ENCODE results near the gene WDR87. TPM values are rescaled to one million over a fixed set of nuclear protein-coding genes. Genes with fewer than 3 reads are reported as not detected.
A peak's percentile ranks its signal among the peaks of the same experiment; 100 is the strongest.

The WDR87 gene
- total RNA-seq, 1 donor from 2014 or later: not detected

- peak overlapping the region; percentile 41 for H3K27ac Mint-ChIP-seq
- peaks cover 38% of the 10 kb centered on the region for H3K4me1 Mint-ChIP-seq (ENCODE audit: low read depth)
- peaks cover 14% of the 10 kb centered on the region for H3K36me3 Mint-ChIP-seq (ENCODE audit: insufficient read depth)
- H3K9me3 Mint-ChIP-seq (ENCODE audit: low read depth): no peaks in the 10 kb centered on the region
- no peak overlapping the region for H3K4me3 Mint-ChIP-seq (ENCODE audit: low read depth)
- H3K27me3 Mint-ChIP-seq: no peaks in the 10 kb centered on the region
- no peak for DNase-seq (ENCODE audit: low spot score, unreplicated experiment)
- no peak for TF ChIP-seq CTCF (IDR thresholded peaks at IDR 0.05; ENCODE audit: unreplicated experiment)
Observed at GRCh38 chr19:37951816-37952210, 45.4 kb upstream of the WDR87 start.

GRCh38 chr19:37950471-37951175 lies 44.2 kb upstream of the WDR87 start:
- Mint-ChIP-seq H3K4me1 (ENCODE audit: low read depth) (peaks cover 37% of the 10 kb centered on the region), H3K27me3 (no peaks in the 10 kb centered on the region), H3K36me3 (ENCODE audit: insufficient read depth) (peaks cover 10% of the 10 kb centered on the region), H3K4me3 (ENCODE audit: low read depth) (no peak overlapping the region), H3K9me3 (ENCODE audit: low read depth) (no peaks in the 10 kb centered on the region), H3K27ac (peak overlapping the region; percentile 51)
- TF ChIP-seq CTCF (IDR thresholded peaks at IDR 0.05; ENCODE audit: unreplicated experiment): no peak
- DNase-seq (ENCODE audit: low spot score, unreplicated experiment): no peak

- Mint-ChIP-seq H3K9me3 (ENCODE audit: low read depth) (no peaks in the 10 kb centered on the region), H3K27me3 (no peaks in the 10 kb centered on the region), H3K27ac (peak overlapping the region; percentile 90), H3K4me1 (ENCODE audit: low read depth) (peaks cover 32% of the 10 kb centered on the region), H3K36me3 (ENCODE audit: insufficient read depth) (peaks cover 7% of the 10 kb centered on the region), H3K4me3 (ENCODE audit: low read depth) (no peak overlapping the region)
- no peak for TF ChIP-seq CTCF (IDR thresholded peaks at IDR 0.05; ENCODE audit: unreplicated experiment)
- no peak for DNase-seq (ENCODE audit: low spot score, unreplicated experiment)
Observed at GRCh38 chr19:37948362-37948761, 42.0 kb upstream of the WDR87 start.

GRCh38 chr19:37947778-37948177 lies 41.4 kb upstream of the WDR87 start:
- no peak overlapping the region for H3K4me3 Mint-ChIP-seq (ENCODE audit: low read depth)
- peaks cover 33% of the 10 kb centered on the region for H3K4me1 Mint-ChIP-seq (ENCODE audit: low read depth)
- peaks cover 7% of the 10 kb centered on the region for H3K36me3 Mint-ChIP-seq (ENCODE audit: insufficient read depth)
- H3K27me3 Mint-ChIP-seq: no peaks in the 10 kb centered on the region
- TF ChIP-seq CTCF (IDR thresholded peaks at IDR 0.05; ENCODE audit: unreplicated experiment): no peak
- no peak for DNase-seq (ENCODE audit: low spot score, unreplicated experiment)
- H3K27ac Mint-ChIP-seq: peak overlapping the region; percentile 90
- no peaks in the 10 kb centered on the region for H3K9me3 Mint-ChIP-seq (ENCODE audit: low read depth)

- H3K9me3 Mint-ChIP-seq (ENCODE audit: low read depth): no peaks in the 10 kb centered on the region
- peaks cover 43% of the 10 kb centered on the region for H3K4me1 Mint-ChIP-seq (ENCODE audit: low read depth)
- no peak for DNase-seq (ENCODE audit: low spot score, unreplicated experiment)
- peaks cover 6% of the 10 kb centered on the region for H3K36me3 Mint-ChIP-seq (ENCODE audit: insufficient read depth)
- H3K27me3 Mint-ChIP-seq: no peaks in the 10 kb centered on the region
- H3K27ac Mint-ChIP-seq: peak overlapping the region; percentile 29
- H3K4me3 Mint-ChIP-seq (ENCODE audit: low read depth): no peak overlapping the region
- no peak for TF ChIP-seq CTCF (IDR thresholded peaks at IDR 0.05; ENCODE audit: unreplicated experiment)
Observed at GRCh38 chr19:37946132-37946531, 39.7 kb upstream of the WDR87 start.

Measured in progenitor cell of endocrine pancreas (in vitro differentiated cells).